CD14-positive monocyte (primary cell): Measurements from ENCODE around the gene THSD4. TPM values are rescaled to one million over a fixed set of nuclear protein-coding genes. Genes with fewer than 3 reads are reported as not detected.

ENCODE experiments used
- DNase-seq, 3 donors: peaks; one replicate each; pipeline ENCODE4 v3.0.0-alpha.2; 2011 to 2022
- H2AFZ ChIP-seq: 2 replicates; pipeline ENCODE4 v1.6.0; 2012; ENCODE audit warnings: mild to moderate bottlenecking, low read depth, low read length, inconsistent platforms; ENCODE audit not compliant: insufficient read depth, poor library complexity, severe bottlenecking
- H3K27ac ChIP-seq, 2 donors: 1 replicate in 1 of 2; 2 replicates in 1 of 2; pipeline ENCODE4 v1.5.1; 2012 to 2013; ENCODE audit warnings: low read length in 2 of 2, control low read depth in 1 of 2, inconsistent platforms in 1 of 2, low read depth in 1 of 2, mild to moderate bottlenecking in 1 of 2
- H3K27me3 ChIP-seq, 2 donors: one replicate each; pipeline versions ENCODE4 v1.6.0 to v1.6.1; 2011 to 2013; ENCODE audit warnings: low read length in 2 of 2; ENCODE audit not compliant: control insufficient read depth in 2 of 2, insufficient read depth in 2 of 2
- H3K36me3 ChIP-seq, 2 donors: replicated peaks in 1 of 2; 1 replicate in 1 of 2; 2 replicates in 1 of 2; pipeline versions ENCODE4 v1.5.1 to v1.6.1; 2012 to 2013; ENCODE audit warnings: low read length in 2 of 2, control low read depth in 1 of 2, inconsistent platforms in 1 of 2, mild to moderate bottlenecking in 1 of 2; ENCODE audit not compliant: insufficient read depth in 2 of 2, control insufficient read depth in 1 of 2
- H3K4me1 ChIP-seq, 2 donors: 1 replicate in 1 of 2; 2 replicates in 1 of 2; pipeline versions ENCODE4 v1.5.1 to v1.6.1; 2012 to 2013; ENCODE audit warnings: low read length in 2 of 2, control low read depth in 1 of 2, inconsistent platforms in 1 of 2, mild to moderate bottlenecking in 1 of 2, moderate library complexity in 1 of 2; ENCODE audit not compliant: insufficient read depth in 2 of 2, control insufficient read depth in 1 of 2
- H3K4me2 ChIP-seq: replicated peaks from 2 replicates; pipeline ENCODE3; 2012; ENCODE audit warnings: low read length, moderate library complexity, mild to moderate bottlenecking; ENCODE audit not compliant: poor library complexity, severe bottlenecking; ENCODE audit errors: extremely low read depth
- H3K4me3 ChIP-seq, 3 experiments: fragments of 200-600 bp in 1 of 3; sonication (generic) in 1 of 3; replicated peaks in 1 of 3; 1 replicate in 2 of 3; 2 replicates in 1 of 3; pipeline ENCODE4 v1.5.1; 2011 to 2013; ENCODE audit warnings: low read length in 3 of 3, mild to moderate bottlenecking in 3 of 3, control low read depth in 2 of 3, low read depth in 2 of 3, inconsistent platforms in 1 of 3, moderate library complexity in 1 of 3
- H3K79me2 ChIP-seq: 2 replicates; pipeline ENCODE4 v1.6.0; 2012; ENCODE audit warnings: mild to moderate bottlenecking, control low read depth, inconsistent platforms, low read length, moderate library complexity; ENCODE audit not compliant: insufficient read depth
- H3K9ac ChIP-seq: 2 replicates; pipeline ENCODE4 v1.6.0; 2017; ENCODE audit warnings: low read length, mild to moderate bottlenecking; ENCODE audit not compliant: insufficient read depth, poor library complexity, severe bottlenecking
- H3K9me3 ChIP-seq, 2 donors: replicated peaks in 1 of 2; 1 replicate in 1 of 2; 2 replicates in 1 of 2; pipeline versions ENCODE4 v1.5.1 to v1.6.1; 2012 to 2013; ENCODE audit warnings: low read length in 2 of 2, control low read depth in 1 of 2; ENCODE audit not compliant: control insufficient read depth in 1 of 2, insufficient read depth in 1 of 2
- H4K20me1 ChIP-seq: 2 replicates; pipeline ENCODE4 v1.6.0; 2012; ENCODE audit warnings: mild to moderate bottlenecking, low read length, control low read depth, moderate library complexity; ENCODE audit not compliant: insufficient read depth
- H3K27ac Mint-ChIP-seq, 7 donors: one replicate each; pipeline ENCODE4 v1.8.0; 2020; ENCODE audit warnings: mild to moderate bottlenecking in 7 of 7, mixed read lengths in 7 of 7, moderate library complexity in 6 of 7, inconsistent platforms in 2 of 7
- H3K27me3 Mint-ChIP-seq, 3 donors: one replicate each; pipeline ENCODE4 v1.8.0; 2021 to 2022; ENCODE audit warnings: low read depth in 3 of 3, mild to moderate bottlenecking in 3 of 3, mixed read lengths in 3 of 3, moderate library complexity in 3 of 3, inconsistent platforms in 1 of 3
- H3K36me3 Mint-ChIP-seq, 2 donors: one replicate each; pipeline ENCODE4 v1.8.0; 2020; ENCODE audit warnings: mixed read lengths in 2 of 2, inconsistent platforms in 1 of 2, mild to moderate bottlenecking in 1 of 2
- H3K4me1 Mint-ChIP-seq: one replicate; pipeline ENCODE4 v1.8.0; 2020; ENCODE audit warnings: mild to moderate bottlenecking, mixed read lengths
- H3K4me3 Mint-ChIP-seq, 2 donors: one replicate each; pipeline ENCODE4 v1.8.0; 2020; ENCODE audit warnings: mild to moderate bottlenecking in 2 of 2, mixed read lengths in 2 of 2, moderate library complexity in 1 of 2
- H3K9me3 Mint-ChIP-seq, 7 donors: one replicate each; pipeline ENCODE4 v1.8.0; 2020 to 2022; ENCODE audit warnings: mixed read lengths in 7 of 7, mild to moderate bottlenecking in 6 of 7, moderate library complexity in 6 of 7, inconsistent platforms in 2 of 7
- CTCF ChIP-seq: fragments of 200-600 bp; IDR thresholded peaks from one replicate; pipeline ENCODE4 v1.8.0; 2022; ENCODE audit warnings: antibody characterized with exemption, mild to moderate bottlenecking
- WGBS: methylation state at CpG from one replicate; pipeline ENCODE4 v1.1.5; 2013; ENCODE audit warnings: missing lambda C conversion rate; ENCODE audit not compliant: insufficient coverage; 5-methylcytosine and 5-hydroxymethylcytosine counted together
- intact Hi-C, 2 donors: fragments of 100-400 bp; cut with micrococcal nuclease; formaldehyde crosslinking; loops; one replicate each; pipeline versions ENCODE4 v1.15.0 to v1.15.1; 2023
- polyA plus RNA-seq, 3 donors: library from polyadenylated mRNA; depleted of rRNA in 1 of 3; unstranded in 2 of 3; stranded (reverse) in 1 of 3; fragments of 300-500 nt in 2 of 3; fragments of >200 nt in 1 of 3; fragmentation: Illumina TruSeq in 2 of 3; gene quantifications; 1 replicate in 2 of 3; 2 replicates in 1 of 3; pipeline ENCODE4 v1.2.3, GENCODE V29; 2012 to 2021

The THSD4 gene
- polyA plus RNA-seq, 3 donors, result not detected

GRCh38 chr15:71440489-71441110 is 325.3 kb downstream of the THSD4 start:
- WGBS, result no CpG with 5 or more reads among the region's 3 CpGs
- Mint-ChIP-seq H3K4me1 (peaks cover 18% of the 10 kb centered on the region), H3K27ac (peak overlapping the region in 1 of 7 donors; percentile 4), H3K9me3 (peaks cover 0 to 3% (median 0%) of the 10 kb centered on the region in 7 donors), H3K27me3 (peaks cover 3 to 6% (median 5%) of the 10 kb centered on the region in 3 donors), H3K36me3 (no peaks in the 10 kb centered on the region), H3K4me3 (no peak overlapping the region)
- peaks cover 10 to 14% of the 10 kb centered on the region in 2 donors for H3K4me1 ChIP-seq
- H3K36me3 ChIP-seq, result no peaks in the 10 kb centered on the region
- peaks cover 0 to 3% of the 10 kb centered on the region in 2 donors for H3K27me3 ChIP-seq
- peak; percentile 6 to 29 (median 26) for DNase-seq
- H4K20me1 ChIP-seq, result no peaks in the 10 kb centered on the region
- H3K79me2 ChIP-seq, result no peaks in the 10 kb centered on the region
- no peak overlapping the region for H3K9ac ChIP-seq
- H3K4me2 ChIP-seq, result no peak overlapping the region
- H3K4me3 ChIP-seq, result no peak overlapping the region
- intact Hi-C loops, result loop anchor here in 1 of 2 donors (5.0 kb wide), 1 partner anchor 323 kb away; the partner anchor contains the start of gene THSD4
- no peaks in the 10 kb centered on the region for H3K9me3 ChIP-seq
- no peak overlapping the region for H2AFZ ChIP-seq
- TF ChIP-seq CTCF, result peak; percentile 67
- H3K27ac ChIP-seq, result no peak overlapping the region

GRCh38 chr15:71443538-71443937 is 328.3 kb downstream of the THSD4 start:
- no peaks in the 10 kb centered on the region for H3K36me3 Mint-ChIP-seq
- H3K4me3 ChIP-seq, result no peak overlapping the region
- H3K79me2 ChIP-seq, result no peaks in the 10 kb centered on the region
- H3K4me2 ChIP-seq, result no peak overlapping the region
- no peaks in the 10 kb centered on the region for H3K36me3 ChIP-seq
- no peak overlapping the region for H3K4me3 Mint-ChIP-seq
- peak; percentile 6 to 16 (median 7) for DNase-seq
- peaks cover 18% of the 10 kb centered on the region for H3K4me1 Mint-ChIP-seq
- peaks cover 0 to 10% (median 3%) of the 10 kb centered on the region in 3 donors for H3K27me3 Mint-ChIP-seq
- 0% methylated on average over 2 of the region's 4 CpGs for WGBS
- no peak overlapping the region for H3K27ac Mint-ChIP-seq
- H4K20me1 ChIP-seq, result no peaks in the 10 kb centered on the region
- TF ChIP-seq CTCF, result peak; percentile 88
- intact Hi-C loops, result loop anchor here in 1 of 2 donors (5.0 kb wide), 1 partner anchor 326 kb away; the partner anchor contains the start of gene THSD4
- no peak overlapping the region for H3K9ac ChIP-seq
- no peak overlapping the region for H3K27ac ChIP-seq
- H3K9me3 ChIP-seq, result no peaks in the 10 kb centered on the region
- H2AFZ ChIP-seq, result peak overlapping the region; percentile 20
- H3K9me3 Mint-ChIP-seq, result peaks cover 0 to 3% (median 0%) of the 10 kb centered on the region in 7 donors
- peaks cover 10 to 14% of the 10 kb centered on the region in 2 donors for H3K4me1 ChIP-seq
- peaks cover 0 to 2% of the 10 kb centered on the region in 2 donors for H3K27me3 ChIP-seq
